Stimulated activated CD8-positive, alpha-beta memory T cell treated with anti-CD3 and anti-CD28 coated beads, Interleukin-15, amount 100 ng/mL, for 24 hours (primary cell): Measurements from ENCODE around the gene CCDC57.
"Not testable (repeated sequence)": the region's sequence is repeated elsewhere in the genome, so short reads cannot be mapped to it uniquely, and the experiment has no call there.

Source experiments
- DNase-seq: peaks from one replicate; pipeline ENCODE4 v3.0.0-alpha.2; 2020; ENCODE audit warnings: low read depth

CCDC57 gene

DNA sequence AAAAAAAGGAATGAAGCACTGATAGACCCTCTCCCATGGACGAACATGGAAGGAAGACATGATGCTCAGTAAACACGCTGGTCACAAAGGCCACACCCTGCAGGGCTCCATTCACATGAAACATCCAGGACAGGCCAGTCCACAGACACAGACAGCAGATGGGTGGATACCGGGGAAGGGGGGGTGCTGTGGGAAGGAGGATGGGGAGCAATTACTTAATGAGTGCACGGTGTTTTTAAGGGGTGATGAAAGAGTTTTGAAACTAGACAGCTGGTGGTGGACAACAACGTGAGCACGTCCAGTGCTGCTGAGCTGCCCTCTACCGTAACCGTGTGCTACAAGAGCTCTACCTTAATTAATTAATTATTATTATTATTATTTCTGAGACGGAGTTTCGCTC is 10.2 kb upstream of the CCDC57 start:
- DNase-seq, result no peak

DNA sequence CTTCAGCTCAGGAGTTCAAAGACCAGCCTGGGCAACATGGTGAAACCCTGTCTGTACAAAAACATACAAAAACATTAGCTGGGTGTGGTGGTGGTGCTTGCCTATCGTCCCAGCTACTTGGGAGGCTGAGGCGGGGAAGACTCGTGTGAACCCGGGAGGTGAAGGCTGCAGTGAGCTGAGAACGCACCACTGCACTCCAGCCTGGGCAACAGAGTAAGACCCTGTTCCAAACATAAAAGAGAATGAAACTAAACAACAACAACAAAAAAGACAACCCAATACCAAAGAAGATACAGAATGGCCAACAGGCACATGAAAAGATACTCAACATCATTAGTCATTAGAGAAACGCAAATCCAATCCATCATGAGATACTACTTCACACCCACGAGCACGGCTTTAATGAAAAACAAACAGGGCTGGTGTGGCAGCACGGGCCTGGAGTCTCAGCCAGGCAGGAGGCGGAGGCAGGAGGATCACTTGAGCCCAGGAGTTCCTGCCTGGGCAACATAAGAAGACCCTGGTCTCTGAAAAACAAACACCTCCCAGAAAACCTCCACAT is 8.8 kb upstream of the CCDC57 start:
- DNase-seq, result no peak

DNA sequence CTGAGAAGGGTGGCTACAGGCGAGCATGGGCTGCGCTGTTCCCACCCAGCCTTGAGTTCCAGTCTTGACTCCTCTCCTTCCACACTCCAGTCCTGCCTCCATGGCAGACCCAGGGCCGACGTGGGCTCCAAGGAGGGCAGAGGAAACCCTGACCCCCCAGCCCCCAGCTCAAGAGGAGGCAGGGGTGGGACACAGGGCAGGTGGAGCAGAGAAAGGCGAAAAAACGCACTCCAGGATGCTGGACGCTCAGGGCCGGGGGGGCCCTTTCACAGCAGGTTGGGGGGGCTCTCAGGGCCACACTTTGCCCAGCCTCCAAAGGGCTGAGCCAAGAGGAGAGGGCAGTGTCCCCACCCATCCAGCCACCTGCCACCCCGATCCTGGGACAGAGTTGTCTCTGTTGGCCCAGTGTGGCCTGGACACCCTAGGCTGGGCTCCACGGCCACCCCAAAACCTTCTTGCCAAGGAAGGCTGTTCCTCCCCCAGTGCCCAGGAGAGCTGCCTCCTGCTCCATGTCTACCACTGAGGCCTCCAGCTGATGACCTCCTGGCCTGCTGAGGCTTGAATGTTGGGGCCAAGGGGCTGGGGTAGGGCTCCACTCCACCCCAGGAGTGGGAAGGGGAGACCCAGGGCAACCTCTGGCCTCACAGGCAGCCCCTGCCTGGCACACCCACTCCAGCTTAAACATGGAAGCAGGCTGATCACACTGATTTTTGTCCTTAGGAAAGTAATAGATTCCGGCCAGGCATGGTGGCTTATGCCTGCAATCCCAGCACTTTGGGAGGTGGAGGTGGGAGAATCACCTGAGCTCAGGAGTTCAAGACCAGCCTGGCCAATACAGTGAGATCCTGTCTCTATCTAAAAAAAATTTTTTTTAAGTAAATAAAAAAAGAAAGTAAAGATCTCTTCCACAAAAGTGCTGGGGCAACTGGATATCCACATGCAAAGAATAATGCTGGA is 7.4 kb upstream of the CCDC57 start:
- no peak for DNase-seq

DNA sequence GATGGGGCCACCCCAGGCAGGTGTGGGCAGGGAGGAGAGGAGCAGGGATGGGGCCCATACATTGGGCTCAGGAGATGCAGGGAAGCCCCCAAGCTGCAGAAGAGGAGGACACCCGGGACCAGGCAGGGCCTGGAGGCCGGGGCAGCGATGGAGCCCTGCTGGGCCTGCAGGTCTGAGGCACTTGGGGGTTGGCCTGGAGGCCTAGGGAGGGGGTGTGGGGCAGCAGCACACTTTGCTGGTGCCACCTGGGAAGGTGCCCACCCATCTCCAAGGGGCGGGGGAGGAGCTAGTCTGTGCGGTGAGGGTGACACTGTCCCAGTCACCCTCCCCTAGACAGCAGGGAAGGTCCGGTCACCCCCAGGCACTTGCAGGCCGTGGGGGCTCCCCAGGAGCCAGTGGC is 6.4 kb upstream of the CCDC57 start:
- DNase-seq, result no peak

DNA sequence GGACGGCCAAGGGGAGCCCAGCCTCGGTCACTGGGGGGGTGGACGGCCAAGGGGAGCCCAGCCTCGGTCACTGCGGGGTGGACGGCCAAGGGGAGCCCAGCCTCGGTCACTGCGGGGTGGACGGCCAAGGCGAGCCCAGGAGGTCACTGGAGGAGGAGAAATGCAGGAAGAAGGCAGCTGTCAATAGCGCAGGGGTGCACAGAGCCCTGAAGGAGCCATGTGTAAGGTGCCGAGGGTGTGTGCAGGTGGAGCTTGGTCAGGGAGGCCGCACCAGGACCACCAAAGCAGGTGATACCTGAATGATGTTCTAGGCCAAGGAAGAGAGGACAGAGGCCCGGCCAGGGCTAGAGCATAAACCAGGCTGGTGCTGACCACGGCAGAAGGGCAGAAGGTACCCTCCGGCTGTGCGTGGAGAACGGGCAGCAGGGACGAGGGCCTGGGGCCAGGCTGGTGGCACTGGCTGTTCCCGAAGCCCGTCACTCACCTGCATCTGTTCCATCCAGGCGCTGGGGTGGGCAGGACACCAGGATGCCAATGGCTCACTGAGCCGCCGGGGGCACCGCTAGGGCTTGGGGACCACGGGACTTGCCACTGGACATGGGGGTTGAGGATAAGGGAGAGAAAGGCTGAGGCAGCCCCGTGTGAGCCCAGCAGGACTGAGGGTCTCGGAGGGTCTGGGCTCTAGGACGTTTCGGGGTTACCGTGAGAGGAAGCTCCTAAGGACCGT is 5.9 kb upstream of the CCDC57 start:
- DNase-seq, result no peak

DNA sequence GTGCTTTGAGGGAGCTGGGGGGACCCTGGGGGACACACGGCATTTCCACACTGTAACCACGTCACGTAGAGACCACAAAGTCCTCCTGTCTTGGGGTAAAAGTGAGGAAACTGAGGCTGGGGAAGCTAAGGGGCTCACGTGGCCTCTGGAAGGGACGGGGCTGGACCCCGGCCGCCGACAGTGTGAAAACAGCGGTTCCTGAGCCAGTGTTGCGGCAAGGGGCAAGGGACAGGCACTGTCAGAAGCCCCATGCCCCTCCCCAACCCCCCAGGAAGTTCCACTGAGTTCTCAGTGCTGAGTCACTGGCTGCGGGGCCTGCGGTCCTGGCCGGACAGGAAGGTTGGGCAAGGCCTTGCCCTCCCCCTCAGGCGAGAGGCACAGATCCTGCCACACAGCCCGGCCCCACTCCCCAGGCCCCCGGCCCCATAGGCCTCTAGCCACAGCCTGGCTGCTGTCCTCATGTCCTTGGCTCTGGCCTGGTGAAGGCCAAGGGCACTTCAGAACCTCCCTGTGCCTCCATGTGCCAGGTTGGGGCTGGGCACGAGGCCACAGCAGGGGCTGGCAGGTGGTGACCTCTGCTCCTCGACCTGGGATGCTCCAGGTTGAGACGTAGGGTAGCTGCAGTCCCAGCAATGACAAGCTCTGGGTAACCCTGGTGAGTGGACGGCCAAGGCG is 5.0 kb upstream of the CCDC57 start:
- DNase-seq, result no peak

DNA sequence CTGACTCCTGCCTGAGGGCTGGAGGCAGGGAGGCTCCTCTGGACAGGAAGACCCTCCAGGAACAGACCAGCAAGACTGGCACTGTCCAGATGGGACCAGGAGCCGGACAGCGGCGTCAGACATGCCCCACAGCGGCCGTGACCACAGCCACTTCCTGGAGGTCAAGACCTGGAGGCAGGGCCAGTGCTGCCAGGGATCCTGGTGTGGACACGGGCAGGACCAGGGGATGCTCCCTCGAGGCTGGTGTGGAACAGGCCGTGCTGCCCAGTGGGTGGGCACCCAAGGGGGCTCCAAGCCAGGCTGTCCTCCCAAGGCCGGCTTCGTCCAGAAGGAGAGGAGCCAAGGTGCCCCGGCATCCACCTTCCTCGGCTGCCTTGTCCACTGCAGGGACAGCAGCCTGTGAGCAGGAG is 4.5 kb upstream of the CCDC57 start:
- DNase-seq, result no peak

DNA sequence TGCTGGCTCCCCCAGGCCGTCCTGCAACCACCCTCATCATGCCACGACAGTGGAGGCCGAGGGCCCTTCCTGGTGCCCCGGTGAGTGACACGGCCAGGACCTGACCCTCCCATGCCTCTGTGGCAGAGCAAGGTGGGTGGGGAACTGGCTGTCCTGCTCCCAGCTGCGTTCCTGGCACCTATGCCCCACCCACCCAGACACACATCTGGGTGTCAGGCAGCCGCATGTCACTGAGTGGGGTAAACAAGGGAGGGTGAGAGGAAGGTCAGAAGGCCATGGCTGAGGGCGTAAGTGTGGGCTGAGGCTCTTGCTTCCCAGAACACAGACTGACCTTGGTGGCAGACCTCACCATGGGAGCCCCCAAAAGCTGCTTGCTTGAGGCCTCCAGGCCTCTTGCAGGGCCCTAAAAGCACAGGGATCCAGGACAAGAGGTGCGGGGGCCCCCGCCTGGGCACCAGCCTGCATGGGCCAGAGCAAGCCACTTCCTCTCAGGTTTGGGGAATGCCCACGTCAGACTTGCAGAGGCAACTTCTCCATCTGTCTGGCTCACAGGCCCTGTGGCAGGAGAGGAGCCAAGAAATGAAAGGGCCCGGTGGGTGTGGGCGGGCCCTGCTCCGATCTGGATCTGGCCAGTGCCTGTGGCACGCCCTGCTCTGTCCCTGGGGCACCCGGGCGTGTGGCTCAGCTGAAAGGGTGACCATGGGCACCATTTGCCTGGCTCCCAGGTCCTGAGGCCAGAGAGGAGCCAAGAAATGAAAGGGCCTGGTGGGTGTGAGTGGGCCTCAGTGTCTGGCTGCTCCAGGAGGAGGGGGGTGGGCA is 3.9 kb upstream of the CCDC57 start:
- DNase-seq, result no peak

DNA sequence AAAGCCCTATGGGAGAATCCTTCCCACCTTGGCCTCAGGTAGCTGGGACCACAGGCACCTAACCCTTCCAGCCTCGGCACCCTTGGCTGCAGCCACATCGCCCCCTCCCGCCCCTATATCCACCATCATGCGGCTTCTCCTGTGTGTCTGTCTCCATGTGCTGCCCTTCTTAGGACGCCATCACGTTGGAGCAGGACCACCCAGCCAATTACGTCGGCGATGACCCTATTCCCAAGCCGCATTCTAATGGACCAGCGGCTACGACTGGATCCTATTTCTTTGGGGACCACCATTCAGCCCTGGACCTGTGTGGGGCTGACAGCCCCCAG is 3.3 kb upstream of the CCDC57 start:
- DNase-seq, result no peak

DNA sequence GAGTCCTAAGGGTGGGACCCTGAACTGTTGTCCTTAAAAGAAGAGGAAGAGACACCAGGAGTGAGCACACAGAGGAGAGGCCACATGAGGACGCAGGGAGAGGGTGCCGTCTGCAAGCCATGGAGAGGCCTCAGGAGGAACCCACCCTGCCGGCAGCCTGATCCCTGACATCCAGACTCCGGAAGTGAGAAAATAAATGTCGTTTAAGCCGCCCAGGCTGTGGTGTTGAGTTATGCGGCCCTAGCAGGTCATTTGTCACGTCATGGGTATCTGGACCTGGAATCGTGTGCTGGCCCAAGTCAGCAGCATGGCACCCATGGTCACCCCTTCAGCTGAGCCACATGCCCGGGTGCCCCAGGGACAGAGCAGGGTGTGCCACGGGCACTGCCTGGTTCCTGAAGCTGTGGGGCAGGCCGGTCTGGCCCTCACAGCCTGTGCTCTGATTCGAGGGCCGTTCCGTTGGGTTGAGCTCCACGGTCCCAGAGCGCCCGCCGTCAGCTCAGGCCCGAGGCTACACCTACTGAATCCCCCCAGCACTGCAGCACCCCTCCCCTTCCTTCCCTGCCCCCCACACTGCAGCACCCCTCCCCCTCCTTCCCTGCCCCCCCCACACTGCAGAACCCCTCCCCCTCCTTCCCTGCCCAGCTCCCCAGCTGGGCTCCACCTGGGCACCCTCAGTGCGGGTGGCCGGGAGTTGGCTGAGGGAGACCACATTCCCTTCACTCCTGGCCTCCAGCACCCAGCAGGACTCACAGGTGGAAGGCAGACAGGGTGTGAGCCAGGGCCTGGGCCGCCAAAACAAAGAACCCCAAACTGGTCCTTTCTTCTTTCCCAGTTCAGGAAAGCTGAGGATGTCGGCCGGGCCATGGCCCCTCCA is 2.7 kb upstream of the CCDC57 start:
- no peak for DNase-seq

DNA sequence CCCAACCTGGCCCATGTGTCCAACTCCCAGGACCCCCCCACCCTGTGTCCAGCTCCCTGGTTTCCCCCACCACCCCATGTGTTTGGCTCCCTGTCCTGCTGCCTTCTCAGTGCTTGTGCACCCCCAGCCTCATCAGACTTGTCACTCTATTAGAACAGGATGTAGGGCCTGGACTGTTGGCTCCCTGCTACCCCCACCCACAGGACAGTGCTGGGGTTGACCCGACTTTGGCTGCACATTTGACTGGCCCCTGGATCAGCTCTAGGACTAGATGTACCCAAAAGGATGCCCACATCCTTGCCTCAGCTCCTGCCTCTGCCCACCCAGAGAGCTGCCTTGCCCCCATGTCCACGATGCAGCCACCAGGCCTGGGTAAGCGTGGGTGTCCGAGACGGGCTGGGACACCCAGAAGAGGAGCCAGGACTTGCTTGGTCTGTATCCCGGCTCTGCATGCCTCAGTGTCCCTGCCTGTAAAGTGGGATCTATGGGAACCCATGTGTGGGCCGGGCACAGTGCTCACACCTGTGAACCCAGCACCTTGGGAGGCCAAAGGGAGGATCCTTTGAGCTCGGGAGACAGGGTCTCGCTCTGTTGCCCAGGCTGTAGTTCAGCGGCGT is 1.5 kb upstream of the CCDC57 start:
- DNase-seq, result no peak

DNA sequence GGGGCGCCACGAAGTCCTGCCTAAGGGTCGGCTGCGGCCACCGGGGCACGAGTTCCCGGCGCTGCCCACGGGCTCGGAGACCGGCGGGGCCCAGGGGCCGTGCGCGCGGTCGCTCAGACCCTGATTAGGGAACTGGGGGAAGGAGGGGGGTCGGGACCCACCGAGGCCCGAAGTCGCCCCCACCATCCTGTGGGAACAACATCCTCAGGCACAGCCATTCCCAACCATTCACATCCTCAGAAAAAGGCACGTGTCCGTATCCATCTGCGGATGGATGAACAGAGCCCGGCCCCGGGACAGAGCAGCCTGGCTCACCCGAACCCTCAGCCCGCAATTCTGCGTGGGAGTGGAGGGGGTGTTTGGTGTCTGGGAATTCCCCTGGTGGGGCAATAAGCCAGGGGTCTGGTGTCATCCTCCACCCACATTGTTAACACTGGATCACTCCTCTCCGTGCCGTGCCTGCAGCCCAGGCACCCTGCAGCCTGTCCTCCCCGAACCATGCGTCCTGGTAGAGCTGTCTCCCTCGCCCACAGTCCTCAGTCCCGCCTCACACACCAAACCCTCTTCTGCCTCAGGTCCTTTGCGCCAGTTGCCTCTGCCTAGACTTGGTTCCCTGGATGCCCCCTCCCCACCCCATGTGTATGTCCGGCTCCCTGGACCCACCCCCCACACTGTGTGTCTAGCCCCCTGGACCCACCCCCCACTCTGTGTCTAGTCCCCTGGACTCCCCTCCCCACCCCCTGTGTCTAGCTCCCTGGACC is 789 bp upstream of the CCDC57 start:
- no peak for DNase-seq

DNA sequence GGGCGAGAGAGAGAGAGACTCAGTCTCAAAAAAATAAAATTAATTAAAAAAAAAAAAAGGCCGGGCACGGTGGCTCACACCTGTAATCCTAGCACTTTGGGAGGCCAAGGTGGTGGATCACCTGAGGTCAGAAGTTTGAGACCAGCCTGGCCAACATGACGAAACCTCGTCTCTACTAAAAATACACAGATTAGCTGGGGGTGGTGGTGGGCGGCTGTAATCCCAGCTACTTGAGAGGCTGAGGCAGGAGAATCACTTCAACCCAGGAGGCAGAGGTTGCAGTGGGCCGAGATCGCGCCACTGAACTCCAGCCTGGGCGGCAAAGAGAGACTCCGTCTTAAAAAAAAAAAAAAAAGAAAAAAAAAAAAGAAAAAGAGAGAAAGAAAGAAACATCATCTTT is 2.0 kb downstream of the CCDC57 start:
- DNase-seq, result not testable (repeated sequence)

DNA sequence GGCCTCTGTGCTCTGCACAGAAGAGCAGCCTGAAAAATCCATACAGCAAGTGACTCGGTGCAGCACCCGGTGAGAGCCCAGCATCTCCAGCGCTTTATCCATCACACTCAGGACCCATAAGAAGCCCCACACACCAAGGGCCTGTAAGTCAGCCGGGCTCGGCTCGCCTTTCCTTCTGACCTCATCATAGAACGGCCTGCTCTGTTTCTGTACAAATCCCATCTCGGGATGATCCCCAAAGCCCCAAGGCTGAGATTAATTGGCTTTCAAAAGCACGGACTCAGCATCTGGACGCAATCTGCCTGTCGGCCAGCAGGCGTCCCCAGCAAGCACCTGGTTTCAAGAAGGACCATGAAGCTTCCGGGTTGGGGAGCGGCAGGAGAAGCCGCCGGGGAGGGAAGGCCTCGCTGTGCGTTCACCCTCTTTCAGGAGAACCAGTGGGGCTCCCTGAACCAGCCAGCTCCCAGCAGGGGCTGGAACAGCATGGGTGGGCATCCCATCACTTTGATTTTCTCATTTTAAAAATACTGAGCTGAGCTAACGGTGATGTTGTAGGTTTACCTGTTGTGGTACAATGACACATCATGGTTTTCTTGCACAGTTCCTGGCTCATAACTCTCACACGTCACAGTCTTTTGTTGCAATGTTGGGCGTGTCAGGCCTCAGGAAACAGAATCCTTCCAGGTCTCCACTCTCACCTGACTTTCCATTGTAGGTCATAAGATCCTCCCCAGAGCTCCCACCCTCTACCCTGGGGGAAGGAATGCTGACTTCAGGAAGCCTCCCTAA is 6.7 kb downstream of the CCDC57 start:
- no peak for DNase-seq

DNA sequence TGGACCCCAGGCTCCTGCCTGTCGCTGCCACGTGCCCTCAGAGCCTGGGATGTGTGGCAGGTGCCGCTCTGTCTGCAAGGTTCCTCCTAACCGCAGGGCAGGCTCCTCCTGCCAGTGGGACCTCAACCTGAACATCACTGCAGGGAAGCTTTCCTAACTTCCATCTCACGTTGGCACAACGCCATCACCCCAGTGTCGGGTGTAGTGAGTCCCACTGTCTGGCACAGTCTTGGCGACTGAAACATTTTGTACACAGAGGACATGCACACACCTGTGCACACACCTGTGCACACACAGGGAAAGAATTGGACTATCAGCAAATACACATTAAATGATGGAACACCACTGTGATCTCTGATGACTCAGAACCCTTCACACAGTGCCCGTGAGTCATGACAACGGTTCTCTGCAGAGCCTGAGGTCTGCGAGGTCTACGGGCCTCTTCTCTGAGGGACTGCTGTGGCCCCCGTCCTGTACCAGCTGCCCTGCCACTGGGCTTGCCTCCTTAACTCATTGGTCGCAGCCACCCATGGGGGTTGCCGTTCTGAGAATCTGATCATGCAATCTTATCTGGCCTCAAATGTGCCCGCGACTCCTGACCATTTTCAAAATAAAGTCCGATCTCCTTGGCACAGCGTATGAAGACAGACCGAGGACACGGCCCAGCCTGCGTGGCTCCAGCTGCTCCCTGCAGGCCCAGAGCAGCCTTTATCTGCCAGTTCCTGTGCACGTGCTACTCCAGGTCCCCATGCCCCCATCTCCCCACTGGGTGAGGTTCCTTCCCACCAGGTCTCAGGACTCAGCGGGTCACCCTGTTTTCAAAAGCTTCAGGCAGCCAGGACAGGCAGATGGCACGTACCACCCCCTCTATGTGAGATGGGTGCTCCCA is 7.6 kb downstream of the CCDC57 start:
- DNase-seq, result no peak

DNA sequence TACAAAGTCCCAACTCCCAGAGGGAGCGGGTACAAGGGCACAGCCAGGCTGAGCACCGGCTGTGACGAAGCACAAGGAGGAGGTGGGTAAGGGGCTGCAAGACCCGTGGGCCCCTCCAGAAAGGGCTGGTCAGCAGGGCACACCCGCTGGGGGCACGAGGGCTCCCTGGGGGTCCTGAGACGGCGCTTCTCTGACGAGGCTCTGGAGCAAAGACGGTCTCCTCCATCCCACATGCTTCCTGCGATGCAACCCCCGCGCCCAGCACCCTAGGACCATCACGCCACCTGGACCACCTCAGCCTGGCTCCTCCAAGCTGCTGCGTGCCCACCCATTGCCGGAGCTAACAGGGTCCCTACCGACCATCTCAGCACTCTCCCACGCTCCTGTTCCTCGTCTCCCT is 8.7 kb downstream of the CCDC57 start:
- no peak for DNase-seq

DNA sequence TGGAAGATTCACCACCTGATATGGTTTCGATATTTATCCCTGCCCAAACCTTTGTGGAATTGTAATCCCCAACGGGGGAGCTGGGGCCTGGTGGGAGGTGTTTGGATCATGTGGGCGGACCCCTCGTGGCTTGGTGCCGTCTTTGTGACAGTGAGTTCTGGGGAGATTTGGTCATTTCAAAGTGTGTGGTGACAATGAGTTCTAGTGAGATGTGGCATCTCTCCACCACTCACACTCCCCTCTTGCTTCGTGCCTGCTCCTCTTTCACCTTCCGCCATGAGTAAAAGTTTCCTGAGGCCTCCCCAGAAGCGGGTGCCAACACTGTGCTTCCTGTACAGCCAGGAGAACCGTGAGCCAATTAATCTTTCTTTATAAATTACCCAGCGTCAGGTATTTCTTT is 9.7 kb downstream of the CCDC57 start:
- DNase-seq, result no peak

DNA sequence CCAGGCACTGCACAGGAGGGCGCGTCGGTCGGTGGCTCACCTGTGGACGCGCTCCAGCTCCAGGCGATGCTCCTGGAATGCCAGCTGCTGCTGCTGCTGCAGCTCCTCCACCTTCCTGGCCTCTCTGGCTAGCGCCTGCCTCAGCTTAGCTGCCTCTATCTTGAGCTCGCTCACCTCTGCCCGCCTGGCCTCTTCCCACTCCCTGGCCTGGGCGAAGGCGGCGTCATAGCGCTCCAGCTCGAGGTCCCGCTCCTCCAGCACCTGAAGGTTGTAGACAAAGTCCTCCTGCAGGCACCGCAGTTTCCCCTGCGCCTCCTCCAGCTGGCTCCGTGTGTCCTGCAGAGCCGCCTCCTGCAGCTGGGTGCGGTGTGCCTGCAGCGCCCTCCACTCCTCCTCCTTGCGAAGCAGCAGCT is 11.1 kb downstream of the CCDC57 start:
- no peak for DNase-seq
